Right lobe of liver (tissue), 6 donors: ENCODE data around the gene LIMK2. TPM values are rescaled to one million over a fixed set of nuclear protein-coding genes. Genes with fewer than 3 reads are reported as not detected.

Experiments used
- ATAC-seq, 4 donors: fragments of 200-7000 bp; cut with Tn5 transposase; one replicate each; pipeline ENCODE4 v1.9.1; 2020; ENCODE audit warnings: mild to moderate bottlenecking in 4 of 4, moderate library complexity in 4 of 4
- DNase-seq, 3 donors: peaks; one replicate each; pipeline ENCODE4 v3.0.0-alpha.2; 2020
- H3K27ac ChIP-seq, 3 donors: fragments of 200-600 bp; one replicate each; pipeline ENCODE4 v1.8.0; 2022
- H3K27me3 ChIP-seq, 2 donors: fragments of 200-600 bp; one replicate each; pipeline ENCODE4 v1.8.0; 2022
- H3K36me3 ChIP-seq, 4 donors: fragments of 200-600 bp; sonication (generic) in 1 of 4; one replicate each; pipeline versions ENCODE4 v1.5.1 to v1.8.0; 2017 to 2022; ENCODE audit warnings: control low read depth in 1 of 4
- H3K4me1 ChIP-seq, 4 donors: fragments of 200-600 bp; sonication (generic) in 1 of 4; one replicate each; pipeline versions ENCODE4 v1.5.1 to v1.8.0; 2017 to 2022; ENCODE audit warnings: control low read depth in 1 of 4
- H3K4me3 ChIP-seq, 3 donors: fragments of 200-600 bp; one replicate each; pipeline ENCODE4 v1.8.0; 2022
- H3K9me3 ChIP-seq, 4 donors: fragments of 200-600 bp; sonication (generic) in 1 of 4; one replicate each; pipeline versions ENCODE4 v1.5.1 to v1.8.0; 2017 to 2022; ENCODE audit warnings: control low read depth in 1 of 4
- CTCF ChIP-seq, 4 donors: fragments of 200-600 bp in 3 of 4; fragments of 450-650 bp in 1 of 4; IDR thresholded peaks; one replicate each; pipeline versions ENCODE4 v1.5.1 to v1.8.0; 2016 to 2022; ENCODE audit warnings: antibody characterized with exemption in 4 of 4, mild to moderate bottlenecking in 2 of 4
- POLR2A ChIP-seq: fragments of 450-650 bp; IDR thresholded peaks from one replicate; pipeline ENCODE4 v1.6.1; 2017; ENCODE audit warnings: antibody characterized with exemption, mild to moderate bottlenecking
- WGBS: methylation state at CpG from one replicate; pipeline ENCODE4 v1.1.6; 2018; ENCODE audit warnings: low coverage, low lambda C conversion rate; ENCODE audit not compliant: insufficient coverage; ENCODE audit errors: missing lambda C conversion rate; 5-methylcytosine and 5-hydroxymethylcytosine counted together
- intact Hi-C, 2 donors: fragments of 100-400 bp; cut with DNase I; formaldehyde crosslinking; loops; one replicate each; pipeline versions ENCODE4 v1.11.2 to v1.14.1; 2022
- total RNA-seq, 6 experiments: library from RNA; depleted of rRNA in 2 of 6; stranded (reverse); fragments of >200 nt in 2 of 6; fragmentation: NEBNext Ultra II Directional in 3 of 6; extraction: Animal tissue kit (Norgen Biotek cat#: 25700) in 3 of 6; gene quantifications; one replicate each; pipeline versions ENCODE4 v1.1.0 to v1.2.4, GENCODE V29; 2016 to 2023
- donor health status: DM: no; HTN: yes; CAD: no.
- donor health status: DM: no; HTN: no; CAD: no.
- donor health status: DM: no; HTN: no; CAD: no.
- donor health status: DM: no; HTN: yes; CAD: no.
- donor health status: DM: no; HTN: yes; CAD: no.

LIMK2 gene
- total RNA-seq, 6 experiments from 2014 or later = 6.3 to 47.9 (median 19.6) TPM

- no peak for TF ChIP-seq CTCF (IDR thresholded peaks at IDR 0.05)
- no peak for TF ChIP-seq POLR2A
- H3K27ac ChIP-seq = no peak overlapping the region
- WGBS = 63% methylated on average over 3 of the region's 3 CpGs
Measured at GRCh38 chr22:31274017-31274416, 61.9 kb downstream of the LIMK2 start.

GRCh38 chr22:31275018-31275417, 62.9 kb downstream of the LIMK2 start:
- no peaks in the 10 kb centered on the region for H3K27me3 ChIP-seq
- DNase-seq = no peak
- no peaks in the 10 kb centered on the region for H3K9me3 ChIP-seq
- intact Hi-C loops = no loop called here
- H3K4me3 ChIP-seq = no peak overlapping the region
- H3K36me3 ChIP-seq = peaks cover 7 to 31% (median 17%) of the 10 kb centered on the region in 4 donors
- no peak for ATAC-seq
- WGBS = 54% methylated on average over 6 of the region's 6 CpGs
- TF ChIP-seq POLR2A (no peak), CTCF (IDR thresholded peaks at IDR 0.05) (no peak)
- H3K27ac ChIP-seq = no peak overlapping the region
- peaks cover 0 to 15% (median 5%) of the 10 kb centered on the region in 4 donors for H3K4me1 ChIP-seq

More at GRCh38 chr22:31274017-31274416, 61.9 kb downstream of the LIMK2 start:
- no peak for DNase-seq
- no peak overlapping the region for H3K4me3 ChIP-seq
- H3K4me1 ChIP-seq = peaks cover 0 to 12% (median 5%) of the 10 kb centered on the region in 4 donors
- H3K36me3 ChIP-seq = peaks cover 7 to 31% (median 17%) of the 10 kb centered on the region in 4 donors
- no peaks in the 10 kb centered on the region for H3K9me3 ChIP-seq
- intact Hi-C loops = no loop called here
- H3K27me3 ChIP-seq = no peaks in the 10 kb centered on the region
- ATAC-seq = no peak

- intact Hi-C loops = no loop called here
- Histone ChIP-seq H3K27ac (no peak overlapping the region), H3K9me3 (no peaks in the 10 kb centered on the region), H3K27me3 (no peaks in the 10 kb centered on the region), H3K4me1 (peaks cover 0 to 15% (median 5%) of the 10 kb centered on the region in 4 donors), H3K36me3 (peaks cover 7 to 31% (median 17%) of the 10 kb centered on the region in 4 donors), H3K4me3 (no peak overlapping the region)
- no peak for DNase-seq
- TF ChIP-seq CTCF (IDR thresholded peaks at IDR 0.05) = no peak
- no peak for TF ChIP-seq POLR2A
- ATAC-seq = no peak
- 68% methylated on average over 5 of the region's 5 CpGs for WGBS
Measured at GRCh38 chr22:31275576-31275975, 63.5 kb downstream of the LIMK2 start.

GRCh38 chr22:31276426-31277167, 64.5 kb downstream of the LIMK2 start:
- H3K4me3 ChIP-seq = no peak overlapping the region
- 98% methylated on average over 19 of the region's 69 CpGs for WGBS
- no peak for ATAC-seq
- H3K36me3 ChIP-seq = peaks cover 7 to 31% (median 17%) of the 10 kb centered on the region in 4 donors
- no peak for TF ChIP-seq CTCF (IDR thresholded peaks at IDR 0.05)
- no peak for TF ChIP-seq POLR2A
- no peak overlapping the region for H3K27ac ChIP-seq
- no peaks in the 10 kb centered on the region for H3K9me3 ChIP-seq
- intact Hi-C loops = no loop called here
- no peaks in the 10 kb centered on the region for H3K27me3 ChIP-seq
- peaks cover 0 to 15% (median 5%) of the 10 kb centered on the region in 4 donors for H3K4me1 ChIP-seq
- no peak for DNase-seq
